T-cell (primary cell): ENCODE measurements around the gene FATE1. TPM values are rescaled to one million over a fixed set of nuclear protein-coding genes. Genes with fewer than 3 reads are reported as not detected.

Experiments used
- ATAC-seq, 4 experiments: fragments of 200-7000 bp in 3 of 4; fragments of 150-1000 bp in 1 of 4; cut with Tn5 transposase; replicated peaks in 1 of 4; 1 replicate in 3 of 4; 2 replicates in 1 of 4; pipeline ENCODE4 v1.10.0; 2021; ENCODE audit warnings: moderate library complexity in 3 of 4, mild to moderate bottlenecking in 2 of 4, moderate number of reproducible peaks in 1 of 4
- CTCF ChIA-PET, 2 donors: fragments of 300-600 bp; sonication (Branson Sonifier 250); formaldehyde crosslinking; loops; one replicate each; lab custom pipeline; 2022; ENCODE audit warnings: antibody characterized with exemption in 2 of 2; lab: Charles Lee
- POLR2A ChIA-PET, 2 donors: fragments of 300-600 bp; sonication (Branson Sonifier 250); formaldehyde crosslinking; loops; one replicate each; lab custom pipeline; 2022; ENCODE audit warnings: antibody characterized with exemption in 2 of 2; lab: Charles Lee
- DNase-seq, 35 experiments: peaks; one replicate each; pipeline versions ENCODE4 v3.0.0 to v3.0.0-alpha.2; 2013 to 2023
- H3K27ac ChIP-seq: one replicate; pipeline ENCODE4 v1.5.1; 2013; ENCODE audit warnings: low read length
- H3K27me3 ChIP-seq, 2 experiments: replicated peaks in 1 of 2; 1 replicate in 1 of 2; 2 replicates in 1 of 2; pipeline versions ENCODE4 v1.6.1 to v1.7.0; 2013; ENCODE audit warnings: low read length in 1 of 2, mixed read lengths in 1 of 2; ENCODE audit not compliant: control insufficient read depth in 2 of 2, insufficient read depth in 2 of 2; ENCODE audit errors: extremely low read depth in 1 of 2
- H3K36me3 ChIP-seq, 2 donors: 1 replicate in 1 of 2; 2 replicates in 1 of 2; pipeline versions ENCODE4 v1.6.1 to v1.7.0; 2013; ENCODE audit warnings: low read length in 1 of 2; ENCODE audit not compliant: control insufficient read depth in 2 of 2, insufficient read depth in 1 of 2; ENCODE audit errors: extremely low read depth in 1 of 2
- H3K4me1 ChIP-seq, 2 experiments: 1 replicate in 1 of 2; 2 replicates in 1 of 2; pipeline versions ENCODE4 v1.6.1 to v1.7.0; 2013; ENCODE audit warnings: low read length in 2 of 2, mixed read lengths in 1 of 2; ENCODE audit not compliant: insufficient read depth in 2 of 2, control insufficient read depth in 1 of 2; ENCODE audit errors: extremely low read depth in 1 of 2
- H3K4me3 ChIP-seq, 2 donors: 1 replicate in 1 of 2; 2 replicates in 1 of 2; pipeline versions ENCODE4 v1.5.1 to v1.7.0; 2013; ENCODE audit warnings: mild to moderate bottlenecking in 2 of 2, low read length in 1 of 2, moderate library complexity in 1 of 2; ENCODE audit not compliant: control insufficient read depth in 1 of 2; ENCODE audit errors: extremely low read depth in 1 of 2
- H3K9me3 ChIP-seq: 2 replicates; pipeline ENCODE4 v1.7.0; 2013
- H3K27ac Mint-ChIP-seq, 2 donors: one replicate each; pipeline ENCODE4 v1.8.0; 2020 to 2021; ENCODE audit warnings: mild to moderate bottlenecking in 2 of 2, mixed read lengths in 2 of 2
- H3K27me3 Mint-ChIP-seq, 2 donors: one replicate each; pipeline ENCODE4 v1.8.0; 2021 to 2022; ENCODE audit warnings: mixed read lengths in 2 of 2
- H3K36me3 Mint-ChIP-seq: one replicate; pipeline ENCODE4 v1.8.0; 2021; ENCODE audit warnings: mixed read lengths
- H3K4me1 Mint-ChIP-seq, 3 donors: one replicate each; pipeline ENCODE4 v1.8.0; 2020 to 2022; ENCODE audit warnings: mixed read lengths in 3 of 3, mild to moderate bottlenecking in 1 of 3
- H3K4me3 Mint-ChIP-seq, 3 donors: one replicate each; pipeline ENCODE4 v1.8.0; 2020 to 2022; ENCODE audit warnings: mild to moderate bottlenecking in 3 of 3, mixed read lengths in 3 of 3, moderate library complexity in 3 of 3
- H3K9me3 Mint-ChIP-seq, 3 donors: one replicate each; pipeline ENCODE4 v1.8.0; 2020 to 2022; ENCODE audit warnings: mixed read lengths in 3 of 3
- WGBS: methylation state at CpG from one replicate; pipeline ENCODE4 v1.1.5; 2013; ENCODE audit warnings: missing lambda C conversion rate; ENCODE audit not compliant: insufficient coverage; 5-methylcytosine and 5-hydroxymethylcytosine counted together
- total RNA-seq, 35 experiments: library from RNA in 6 of 35; stranded (reverse) in 6 of 35; fragments of 120-200 nt in 1 of 35; gene quantifications; one replicate each; pipeline versions ENCODE4 v1.2.1 to v1.2.4 and lab custom pipeline; 2013 to 2026

Gene FATE1
- total RNA-seq, 5 donors from 2014 or later (not counting 1 experiment from before 2014, with no cell fraction given), result not detected

DNA sequence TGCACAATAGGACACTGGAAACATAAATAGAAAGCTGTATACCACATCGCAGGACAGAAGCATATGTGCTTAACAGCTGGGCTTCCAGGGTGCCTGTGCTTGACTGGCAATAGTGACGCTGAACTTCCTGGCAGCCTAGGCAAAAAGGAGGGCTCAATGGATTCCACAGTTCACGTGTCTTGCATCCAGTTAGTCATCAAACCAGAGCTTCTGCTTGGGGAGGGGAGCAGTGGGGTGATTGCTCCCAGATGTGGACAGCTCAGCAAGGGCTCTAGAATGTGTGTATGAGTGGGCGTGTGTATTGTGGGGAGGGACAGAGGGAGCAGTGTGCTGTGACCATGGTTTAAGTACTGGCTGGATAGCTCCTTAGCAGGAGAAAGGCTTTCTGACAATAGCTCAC lies 18.3 kb upstream of the FATE1 start:
- Histone ChIP-seq H3K27ac (no peak overlapping the region), H3K4me3 (no peak overlapping the region), H3K27me3 (peaks cover 0 to 7% of the 10 kb centered on the region in 2 experiments), H3K4me1 (no peaks in the 10 kb centered on the region), H3K9me3 (no peaks in the 10 kb centered on the region), H3K36me3 (no peaks in the 10 kb centered on the region)
- H3K9me3 Mint-ChIP-seq, result no peaks in the 10 kb centered on the region
- no peak overlapping the region for H3K27ac Mint-ChIP-seq
- no peaks in the 10 kb centered on the region for H3K36me3 Mint-ChIP-seq
- peaks cover 21 to 31% of the 10 kb centered on the region in 2 donors for H3K27me3 Mint-ChIP-seq
- no peaks in the 10 kb centered on the region for H3K4me1 Mint-ChIP-seq
- CTCF ChIA-PET, result interaction anchor here in 1 of 2 donors (0.6 kb wide), 1 partner anchor 1016 kb away, joined by 4 read pairs; no protein-coding TSS in a partner anchor
- 95% methylated on average over 2 of the region's 4 CpGs for WGBS
- no peak overlapping the region for H3K4me3 Mint-ChIP-seq
- DNase-seq (no peak), ATAC-seq (no peak)
- POLR2A ChIA-PET, result no interaction called here

DNA sequence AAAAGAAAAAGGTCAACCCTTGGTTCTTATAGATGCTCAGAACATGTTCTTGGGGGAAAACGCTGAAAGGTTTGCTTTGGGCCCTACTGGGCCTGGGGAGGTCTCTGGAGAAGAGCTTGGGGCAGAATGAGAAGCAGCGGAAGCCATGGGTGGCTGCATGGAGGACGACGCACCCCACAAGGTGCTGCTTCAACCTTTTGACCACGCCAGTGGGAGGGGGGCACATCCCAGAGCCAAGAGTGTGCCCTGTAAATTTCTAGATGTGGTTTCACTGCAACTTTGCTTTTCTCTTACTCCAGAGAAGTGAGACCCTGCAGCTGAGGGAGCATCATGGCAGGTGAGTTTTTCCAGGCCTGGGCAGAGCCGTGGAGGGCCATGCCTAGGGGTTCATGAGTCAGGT lies 17.4 kb upstream of the FATE1 start:
- no peak overlapping the region for H3K4me3 Mint-ChIP-seq
- DNase-seq (no peak), ATAC-seq (no peak)
- H3K9me3 ChIP-seq, result no peaks in the 10 kb centered on the region
- H3K9me3 Mint-ChIP-seq, result no peaks in the 10 kb centered on the region
- no peaks in the 10 kb centered on the region for H3K4me1 ChIP-seq
- H3K36me3 ChIP-seq, result no peaks in the 10 kb centered on the region
- H3K36me3 Mint-ChIP-seq, result no peaks in the 10 kb centered on the region
- ChIA-PET CTCF (no interaction called here), POLR2A (no interaction called here)
- WGBS, result 80% methylated on average over 1 of the region's 6 CpGs
- H3K27ac ChIP-seq, result no peak overlapping the region
- no peak overlapping the region for H3K4me3 ChIP-seq
- no peaks in the 10 kb centered on the region for H3K4me1 Mint-ChIP-seq
- H3K27me3 Mint-ChIP-seq, result peaks cover 25 to 26% of the 10 kb centered on the region in 2 donors
- no peak overlapping the region for H3K27ac Mint-ChIP-seq
- H3K27me3 ChIP-seq, result peaks cover 0 to 7% of the 10 kb centered on the region in 2 experiments

DNA sequence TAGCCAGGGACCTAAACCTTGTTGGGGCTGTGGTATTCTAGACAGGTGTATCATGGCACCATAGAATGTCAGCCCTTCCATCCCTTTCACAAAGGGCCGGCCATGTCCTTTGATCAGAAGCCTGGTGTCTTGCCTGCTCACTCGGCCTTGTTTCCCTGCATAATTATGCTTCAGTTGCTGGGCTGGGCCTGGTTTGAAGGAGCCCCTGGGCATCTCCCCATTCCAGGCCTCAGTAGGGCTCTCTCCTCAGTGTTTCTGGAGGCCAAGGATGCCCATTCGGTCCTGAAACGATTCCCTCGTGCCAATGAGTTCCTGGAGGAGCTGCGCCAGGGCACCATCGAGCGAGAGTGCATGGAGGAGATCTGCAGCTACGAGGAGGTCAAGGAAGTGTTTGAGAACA lies 16.1 kb upstream of the FATE1 start:
- ATAC-seq, result no peak
- Mint-ChIP-seq H3K27me3 (peaks cover 19 to 31% of the 10 kb centered on the region in 2 donors), H3K4me1 (no peaks in the 10 kb centered on the region), H3K9me3 (no peaks in the 10 kb centered on the region), H3K4me3 (no peak overlapping the region), H3K36me3 (no peaks in the 10 kb centered on the region), H3K27ac (no peak overlapping the region)
- H3K27me3 ChIP-seq, result peaks cover 0 to 5% of the 10 kb centered on the region in 2 experiments
- 92% methylated on average over 4 of the region's 9 CpGs for WGBS
- H3K4me1 ChIP-seq, result no peaks in the 10 kb centered on the region
- H3K27ac ChIP-seq, result no peak overlapping the region
- DNase-seq, result no peak
- no peaks in the 10 kb centered on the region for H3K9me3 ChIP-seq
- POLR2A ChIA-PET, result no interaction called here
- CTCF ChIA-PET, result no interaction called here
- no peaks in the 10 kb centered on the region for H3K36me3 ChIP-seq
- H3K4me3 ChIP-seq, result no peak overlapping the region

DNA sequence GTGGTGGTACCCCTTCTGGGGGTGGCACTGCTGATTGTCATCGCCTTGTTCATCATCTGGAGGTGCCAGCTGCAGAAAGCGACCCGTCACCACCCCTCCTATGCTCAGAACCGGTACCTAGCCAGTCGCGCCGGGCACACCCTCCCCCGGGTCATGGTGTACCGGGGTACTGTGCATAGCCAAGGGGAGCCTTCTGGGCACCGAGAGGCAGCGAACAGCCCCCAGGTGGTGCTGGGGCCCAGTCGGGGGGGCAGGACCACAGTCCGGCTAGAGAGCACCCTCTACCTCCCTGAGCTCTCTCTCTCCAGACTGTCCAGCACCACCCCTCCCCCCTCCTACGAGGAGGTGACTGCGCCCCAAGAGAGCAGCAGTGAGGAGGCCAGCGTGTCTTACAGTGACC lies 15.3 kb upstream of the FATE1 start:
- WGBS, result no CpG with 5 or more reads among the region's 16 CpGs
- no peak for ATAC-seq
- H3K27me3 Mint-ChIP-seq, result peaks cover 16 to 28% of the 10 kb centered on the region in 2 donors
- no peak overlapping the region for H3K27ac Mint-ChIP-seq
- Histone ChIP-seq H3K4me1 (no peaks in the 10 kb centered on the region), H3K27me3 (peaks cover 0 to 2% of the 10 kb centered on the region in 2 experiments), H3K36me3 (no peaks in the 10 kb centered on the region), H3K9me3 (no peaks in the 10 kb centered on the region), H3K27ac (no peak overlapping the region), H3K4me3 (no peak overlapping the region)
- no peaks in the 10 kb centered on the region for H3K9me3 Mint-ChIP-seq
- DNase-seq, result no peak
- H3K36me3 Mint-ChIP-seq, result no peaks in the 10 kb centered on the region
- ChIA-PET POLR2A (no interaction called here), CTCF (no interaction called here)
- H3K4me1 Mint-ChIP-seq, result no peaks in the 10 kb centered on the region
- no peak overlapping the region for H3K4me3 Mint-ChIP-seq

DNA sequence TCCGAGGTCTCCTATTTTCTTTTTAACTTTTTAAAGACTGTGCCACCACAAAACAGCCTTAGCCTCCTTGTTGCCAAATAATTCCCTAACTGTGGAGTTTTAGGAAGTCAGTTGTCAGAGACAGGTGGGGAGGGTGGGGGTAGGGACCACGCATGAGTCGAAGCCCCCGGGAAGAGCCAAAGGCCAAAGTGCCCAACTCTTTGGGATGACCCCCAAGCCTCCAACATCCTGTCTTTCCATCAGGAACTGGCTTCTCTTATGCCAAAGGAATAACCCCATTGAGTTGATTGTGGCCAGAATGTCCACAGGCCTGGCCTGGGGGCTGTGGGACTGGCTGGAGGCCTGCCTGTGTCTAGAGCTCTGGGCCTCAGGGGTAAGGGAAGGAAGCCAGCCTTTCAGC lies 14.8 kb upstream of the FATE1 start:
- Mint-ChIP-seq H3K4me1 (no peaks in the 10 kb centered on the region), H3K4me3 (no peak overlapping the region), H3K27ac (no peak overlapping the region), H3K36me3 (no peaks in the 10 kb centered on the region), H3K27me3 (peaks cover 11 to 25% of the 10 kb centered on the region in 2 donors), H3K9me3 (no peaks in the 10 kb centered on the region)
- no peaks in the 10 kb centered on the region for H3K27me3 ChIP-seq
- WGBS, result no CpG with 5 or more reads among the region's 4 CpGs
- no peaks in the 10 kb centered on the region for H3K9me3 ChIP-seq
- ChIA-PET POLR2A (no interaction called here), CTCF (no interaction called here)
- H3K4me1 ChIP-seq, result no peaks in the 10 kb centered on the region
- DNase-seq, result no peak
- no peak for ATAC-seq
- no peaks in the 10 kb centered on the region for H3K36me3 ChIP-seq
- H3K27ac ChIP-seq, result no peak overlapping the region
- H3K4me3 ChIP-seq, result no peak overlapping the region

DNA sequence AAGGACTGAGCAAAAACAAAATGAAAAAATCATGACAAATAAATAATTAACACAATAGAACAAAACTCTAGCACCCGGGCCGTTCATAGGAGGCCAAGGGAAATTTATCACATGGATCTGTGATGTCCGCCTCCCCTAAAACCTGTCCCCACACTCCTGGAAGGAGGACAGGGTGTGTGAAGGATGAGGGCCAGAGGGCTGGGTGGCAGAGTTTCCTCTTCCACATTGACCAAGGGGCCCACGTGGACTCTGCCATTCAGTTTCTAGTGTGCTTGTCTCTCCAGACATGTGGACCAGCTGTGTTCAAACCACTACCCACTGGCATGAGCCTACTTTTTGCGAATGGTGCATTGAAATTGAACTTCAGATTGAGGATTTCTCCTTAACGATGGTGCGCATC lies 14.3 kb upstream of the FATE1 start:
- H3K4me3 Mint-ChIP-seq, result no peak overlapping the region
- POLR2A ChIA-PET, result no interaction called here
- no peaks in the 10 kb centered on the region for H3K9me3 Mint-ChIP-seq
- ATAC-seq (no peak), DNase-seq (no peak)
- Histone ChIP-seq H3K27me3 (no peaks in the 10 kb centered on the region), H3K27ac (no peak overlapping the region), H3K9me3 (no peaks in the 10 kb centered on the region), H3K4me3 (no peak overlapping the region), H3K36me3 (no peaks in the 10 kb centered on the region), H3K4me1 (no peaks in the 10 kb centered on the region)
- no peaks in the 10 kb centered on the region for H3K4me1 Mint-ChIP-seq
- peaks cover 8 to 25% of the 10 kb centered on the region in 2 donors for H3K27me3 Mint-ChIP-seq
- 50% methylated on average over 1 of the region's 7 CpGs for WGBS
- H3K27ac Mint-ChIP-seq, result no peak overlapping the region
- no peaks in the 10 kb centered on the region for H3K36me3 Mint-ChIP-seq
- CTCF ChIA-PET, result no interaction called here
